NB4 (cell line): Measurements from ENCODE around the gene ADNP.
A peak's percentile ranks its signal among the peaks of the same experiment; 100 is the strongest.

Experiments
- POLR2A ChIP-seq: IDR thresholded peaks from 2 replicates; pipeline ENCODE4 v1.6.1; 2011; ENCODE audit warnings: mild to moderate bottlenecking; ENCODE audit not compliant: insufficient read length; ENCODE audit errors: extremely low read depth
- TF ChIP-seq, protein P1 (sequence below): IDR thresholded peaks from one replicate; pipeline ENCODE4 v1.5.1; 2012; ENCODE audit warnings: low read depth, low read length

DNA sequence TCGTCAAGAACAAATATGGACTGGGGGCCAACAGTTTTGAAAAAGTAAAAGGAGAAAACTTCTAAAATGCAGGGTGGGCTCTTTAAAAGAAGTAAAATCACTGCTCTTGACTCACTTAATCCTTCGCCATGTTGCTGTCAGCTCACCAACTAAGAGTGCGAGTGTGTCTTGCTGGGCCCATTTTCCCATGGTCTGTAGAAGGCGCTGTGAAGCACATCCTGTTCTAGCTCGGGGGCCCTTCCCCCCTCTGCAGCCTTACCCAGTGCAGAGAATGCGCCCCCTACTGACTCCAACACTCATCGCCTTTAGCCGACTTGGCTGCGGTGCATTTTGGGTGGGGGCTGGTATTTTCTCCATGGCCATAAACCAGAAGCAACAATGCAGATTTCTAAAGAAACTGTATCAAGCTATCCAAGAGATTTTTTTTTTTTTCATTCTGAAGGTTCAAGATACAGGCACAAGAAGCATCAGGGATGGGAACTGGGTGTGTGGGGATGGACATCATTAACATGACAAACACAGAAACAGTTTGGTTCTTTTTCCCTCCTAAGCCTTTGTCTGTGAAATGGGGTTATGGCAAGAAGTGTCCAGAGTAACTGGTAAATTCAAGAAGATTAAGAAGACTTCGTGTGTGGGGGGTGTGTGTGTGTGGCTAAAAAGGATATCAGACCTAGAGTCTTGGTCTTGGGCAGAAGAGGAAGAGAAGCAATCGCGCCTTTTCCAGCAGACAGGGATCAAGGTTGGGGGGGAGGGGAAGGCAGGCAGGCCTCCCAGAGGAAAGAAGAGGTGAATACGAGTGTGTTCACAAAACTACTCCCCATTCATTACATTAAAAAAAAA is 1.7 kb downstream of the ADNP start:
- TF ChIP-seq, protein P1, sequence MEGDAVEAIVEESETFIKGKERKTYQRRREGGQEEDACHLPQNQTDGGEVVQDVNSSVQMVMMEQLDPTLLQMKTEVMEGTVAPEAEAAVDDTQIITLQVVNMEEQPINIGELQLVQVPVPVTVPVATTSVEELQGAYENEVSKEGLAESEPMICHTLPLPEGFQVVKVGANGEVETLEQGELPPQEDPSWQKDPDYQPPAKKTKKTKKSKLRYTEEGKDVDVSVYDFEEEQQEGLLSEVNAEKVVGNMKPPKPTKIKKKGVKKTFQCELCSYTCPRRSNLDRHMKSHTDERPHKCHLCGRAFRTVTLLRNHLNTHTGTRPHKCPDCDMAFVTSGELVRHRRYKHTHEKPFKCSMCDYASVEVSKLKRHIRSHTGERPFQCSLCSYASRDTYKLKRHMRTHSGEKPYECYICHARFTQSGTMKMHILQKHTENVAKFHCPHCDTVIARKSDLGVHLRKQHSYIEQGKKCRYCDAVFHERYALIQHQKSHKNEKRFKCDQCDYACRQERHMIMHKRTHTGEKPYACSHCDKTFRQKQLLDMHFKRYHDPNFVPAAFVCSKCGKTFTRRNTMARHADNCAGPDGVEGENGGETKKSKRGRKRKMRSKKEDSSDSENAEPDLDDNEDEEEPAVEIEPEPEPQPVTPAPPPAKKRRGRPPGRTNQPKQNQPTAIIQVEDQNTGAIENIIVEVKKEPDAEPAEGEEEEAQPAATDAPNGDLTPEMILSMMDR = peak; percentile 98
- TF ChIP-seq POLR2A = peak; percentile 14
